ENCODE results near the gene RNASET2.

Gene RNASET2

DNA sequence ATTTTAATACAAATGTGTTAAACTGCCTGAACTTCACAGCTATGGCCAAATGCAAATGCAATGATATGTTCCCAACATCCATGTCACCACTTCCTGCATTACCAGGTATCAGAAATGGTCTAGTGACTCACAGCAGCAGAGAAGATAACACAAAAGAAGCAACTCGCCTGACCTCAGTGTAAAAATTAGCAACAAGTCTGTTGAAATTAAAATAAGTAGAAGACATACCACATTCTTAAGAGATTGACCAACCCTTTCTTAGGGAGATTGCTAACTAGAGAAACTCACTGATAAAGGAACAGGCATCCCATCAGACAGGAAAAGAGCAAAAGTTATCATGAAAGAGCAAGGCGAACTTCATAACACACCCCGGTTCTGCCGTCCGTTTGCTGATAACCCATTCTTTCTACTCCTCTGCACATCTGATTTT is 45.1 kb downstream of the RNASET2 start:
- Mint-ChIP-seq H3K36me3 (ENCODE audit: low read depth) (no peaks in the 10 kb centered on the region), H3K27ac (no peak overlapping the region), H3K27me3 (ENCODE audit: low read depth) (peaks cover 4% of the 10 kb centered on the region), H3K4me3 (no peak overlapping the region), H3K9me3 (no peaks in the 10 kb centered on the region), H3K4me1 (no peaks in the 10 kb centered on the region)
- TF ChIP-seq, protein P1, sequence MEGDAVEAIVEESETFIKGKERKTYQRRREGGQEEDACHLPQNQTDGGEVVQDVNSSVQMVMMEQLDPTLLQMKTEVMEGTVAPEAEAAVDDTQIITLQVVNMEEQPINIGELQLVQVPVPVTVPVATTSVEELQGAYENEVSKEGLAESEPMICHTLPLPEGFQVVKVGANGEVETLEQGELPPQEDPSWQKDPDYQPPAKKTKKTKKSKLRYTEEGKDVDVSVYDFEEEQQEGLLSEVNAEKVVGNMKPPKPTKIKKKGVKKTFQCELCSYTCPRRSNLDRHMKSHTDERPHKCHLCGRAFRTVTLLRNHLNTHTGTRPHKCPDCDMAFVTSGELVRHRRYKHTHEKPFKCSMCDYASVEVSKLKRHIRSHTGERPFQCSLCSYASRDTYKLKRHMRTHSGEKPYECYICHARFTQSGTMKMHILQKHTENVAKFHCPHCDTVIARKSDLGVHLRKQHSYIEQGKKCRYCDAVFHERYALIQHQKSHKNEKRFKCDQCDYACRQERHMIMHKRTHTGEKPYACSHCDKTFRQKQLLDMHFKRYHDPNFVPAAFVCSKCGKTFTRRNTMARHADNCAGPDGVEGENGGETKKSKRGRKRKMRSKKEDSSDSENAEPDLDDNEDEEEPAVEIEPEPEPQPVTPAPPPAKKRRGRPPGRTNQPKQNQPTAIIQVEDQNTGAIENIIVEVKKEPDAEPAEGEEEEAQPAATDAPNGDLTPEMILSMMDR (IDR thresholded peaks at IDR 0.05; ENCODE audit: unreplicated experiment in 3 of 3), result no peak

DNA sequence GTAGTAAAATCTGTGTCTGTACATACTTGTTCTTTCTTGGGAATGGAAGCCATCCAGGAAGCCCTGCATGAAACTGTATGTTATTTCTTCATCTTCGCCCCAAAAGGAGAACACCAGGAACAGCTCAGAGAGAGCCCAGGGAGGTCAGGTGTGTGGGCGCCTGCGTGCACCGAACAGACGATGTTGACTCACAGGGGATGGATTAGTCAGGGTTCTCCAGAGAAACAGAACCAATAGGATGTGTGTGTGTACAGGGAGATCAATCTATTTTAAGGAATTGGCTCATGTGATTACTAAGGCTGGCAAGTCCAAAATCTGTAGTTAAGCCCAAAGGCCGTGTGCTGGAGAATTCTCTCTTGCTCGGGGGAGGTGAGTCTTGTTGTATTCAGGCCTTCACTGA is 45.7 kb downstream of the RNASET2 start:
- no peaks in the 10 kb centered on the region for H3K4me1 Mint-ChIP-seq
- H3K36me3 Mint-ChIP-seq (ENCODE audit: low read depth), result no peaks in the 10 kb centered on the region
- TF ChIP-seq, protein P1 (IDR thresholded peaks at IDR 0.05; ENCODE audit: unreplicated experiment in 3 of 3), result no peak
- H3K27ac Mint-ChIP-seq, result no peak overlapping the region
- H3K4me3 Mint-ChIP-seq, result no peak overlapping the region
- H3K27me3 Mint-ChIP-seq (ENCODE audit: low read depth), result peaks cover 4% of the 10 kb centered on the region
- no peaks in the 10 kb centered on the region for H3K9me3 Mint-ChIP-seq

DNA sequence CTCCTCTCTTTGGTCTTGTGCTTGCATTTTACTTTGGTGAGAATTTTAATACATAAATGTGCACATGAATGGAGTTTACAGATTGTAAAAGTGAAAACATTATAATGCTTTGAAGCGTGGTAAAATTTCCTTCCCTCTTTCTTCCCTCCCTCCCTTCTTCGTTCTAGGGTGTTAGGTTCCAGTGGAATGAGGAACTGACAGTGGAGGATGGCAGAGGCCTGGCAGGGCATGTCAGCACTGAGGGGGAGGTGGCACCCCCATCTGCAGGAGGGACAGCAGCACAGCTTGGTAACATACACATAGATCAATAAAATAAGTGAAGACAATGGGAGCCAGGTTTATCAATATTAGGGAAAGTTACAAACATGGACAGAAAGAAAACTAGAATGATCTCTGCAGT is 47.5 kb downstream of the RNASET2 start:
- TF ChIP-seq, protein P1 (IDR thresholded peaks at IDR 0.05; ENCODE audit: unreplicated experiment in 3 of 3), result no peak
- no peak overlapping the region for H3K27ac Mint-ChIP-seq
- H3K27me3 Mint-ChIP-seq (ENCODE audit: low read depth), result peaks cover 11% of the 10 kb centered on the region
- H3K9me3 Mint-ChIP-seq, result no peaks in the 10 kb centered on the region
- H3K4me3 Mint-ChIP-seq, result no peak overlapping the region
- peaks cover 7% of the 10 kb centered on the region for H3K4me1 Mint-ChIP-seq
- no peaks in the 10 kb centered on the region for H3K36me3 Mint-ChIP-seq (ENCODE audit: low read depth)

DNA sequence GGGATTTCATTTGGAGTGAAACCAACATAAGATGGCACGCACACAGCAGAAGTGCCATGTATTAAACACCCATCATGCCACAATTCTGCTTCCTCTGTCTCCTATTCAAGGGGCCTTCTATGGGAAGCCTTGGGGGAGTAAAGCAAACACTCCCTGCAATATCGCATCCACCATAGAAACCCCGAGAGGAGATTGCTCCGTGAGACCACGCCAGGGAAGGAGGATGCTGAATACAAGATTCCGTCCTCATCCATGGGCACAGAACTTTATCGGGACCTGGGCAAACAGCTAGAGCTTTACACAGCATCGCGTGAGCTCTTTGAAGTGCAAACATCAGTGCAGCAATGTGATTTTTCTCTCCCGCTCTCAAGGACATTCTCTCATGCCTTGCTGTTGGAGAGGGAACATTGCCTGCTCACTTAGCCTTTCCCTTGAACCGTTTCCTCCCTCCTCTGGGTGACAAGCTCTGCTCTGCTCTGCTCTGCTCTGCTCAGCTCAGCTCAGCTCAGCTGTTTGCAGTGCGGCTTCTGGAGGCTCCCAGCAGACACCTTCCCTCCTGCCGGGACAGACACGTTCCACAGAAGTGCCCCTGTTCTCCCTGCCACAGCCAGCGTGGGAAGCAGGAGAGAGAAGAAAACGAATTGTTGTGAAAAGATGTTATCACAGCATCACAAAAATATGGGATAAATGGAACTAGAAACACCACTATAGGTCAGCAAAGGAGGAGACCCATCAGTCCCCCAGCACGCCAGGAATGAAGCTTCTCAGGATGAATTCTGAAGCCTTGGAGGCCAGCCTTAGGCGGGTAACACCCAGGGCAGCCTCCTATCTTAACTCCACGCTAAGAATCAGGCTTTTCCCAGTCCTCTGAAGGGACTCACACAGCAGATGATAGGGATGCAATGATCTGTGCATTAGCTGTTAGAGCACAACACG is 48.2 kb downstream of the RNASET2 start:
- H3K4me3 Mint-ChIP-seq, result no peak overlapping the region
- H3K4me1 Mint-ChIP-seq, result peaks cover 7% of the 10 kb centered on the region
- TF ChIP-seq, protein P1 (IDR thresholded peaks at IDR 0.05; ENCODE audit: unreplicated experiment in 3 of 3), result no peak
- no peak overlapping the region for H3K27ac Mint-ChIP-seq
- H3K36me3 Mint-ChIP-seq (ENCODE audit: low read depth), result no peaks in the 10 kb centered on the region
- H3K27me3 Mint-ChIP-seq (ENCODE audit: low read depth), result peaks cover 13% of the 10 kb centered on the region
- H3K9me3 Mint-ChIP-seq, result no peaks in the 10 kb centered on the region

DNA sequence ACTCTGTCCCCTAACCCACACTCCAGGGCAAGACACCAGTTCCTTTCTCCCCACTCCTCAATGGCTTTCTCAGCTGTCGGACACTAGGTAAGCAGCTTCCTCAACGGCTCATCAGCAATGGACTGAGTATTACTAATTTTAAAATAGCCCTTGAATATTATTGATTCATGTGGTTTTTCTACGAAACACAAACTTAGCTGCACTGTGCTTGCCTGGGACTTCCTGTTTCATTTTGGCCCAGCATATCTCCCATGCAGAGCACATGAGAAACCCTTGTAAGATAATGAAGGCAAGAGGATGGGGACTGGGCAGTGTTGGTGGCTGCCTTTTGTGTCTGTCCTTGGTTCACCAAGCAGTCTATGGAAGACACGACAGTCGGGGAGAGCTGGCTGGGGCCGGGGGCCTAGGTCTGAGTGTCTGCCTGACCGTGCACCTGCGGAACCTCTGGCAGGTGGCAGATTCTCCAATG is 48.9 kb downstream of the RNASET2 start:
- Mint-ChIP-seq H3K9me3 (no peaks in the 10 kb centered on the region), H3K4me1 (peaks cover 7% of the 10 kb centered on the region), H3K36me3 (ENCODE audit: low read depth) (no peaks in the 10 kb centered on the region), H3K27ac (no peak overlapping the region), H3K27me3 (ENCODE audit: low read depth) (peaks cover 20% of the 10 kb centered on the region), H3K4me3 (no peak overlapping the region)
- TF ChIP-seq, protein P1 (IDR thresholded peaks at IDR 0.05; ENCODE audit: unreplicated experiment in 3 of 3), result no peak

Data from nephron (organoid).